PC-3 (cell line): ENCODE results near the gene GRIP2. TPM values are rescaled to one million over a fixed set of nuclear protein-coding genes. Genes with fewer than 3 reads are reported as not detected.

ENCODE experiments used
- ATAC-seq: fragments of 200-7000 bp; cut with Tn5 transposase; 2 replicates; pipeline ENCODE4 v1.9.1; 2020; ENCODE audit warnings: mild to moderate bottlenecking, moderate library complexity
- BruUV-seq: library from RNA; stranded (reverse); fragments of 400-500 nt; replicated peaks from 2 replicates; lab custom pipeline; 2021; lab: Mats Ljungman, UMichigan
- CTCF ChIA-PET: fragments of 300-600 bp; sonication (Branson Sonifier 250); formaldehyde crosslinking; loops from one replicate; lab custom pipeline; 2022; ENCODE audit warnings: antibody characterized with exemption; lab: Charles Lee
- POLR2A ChIA-PET: fragments of 300-600 bp; sonication (Branson Sonifier 250); formaldehyde crosslinking; loops from one replicate; lab custom pipeline; 2022; ENCODE audit warnings: antibody characterized with exemption; ENCODE audit not compliant: unreplicated experiment; lab: Charles Lee
- DNase-seq: peaks from one replicate; pipeline ENCODE4 v3.0.0-alpha.2; 2015
- H2AFZ ChIP-seq: fragments of 300-600 bp; sonication (generic); 2 replicates; pipeline ENCODE4 v1.6.0; 2016; ENCODE audit warnings: antibody characterized with exemption, low read length
- H3F3A ChIP-seq: fragments of 300-600 bp; sonication (generic); one replicate; pipeline ENCODE4 v1.6.0; 2017; ENCODE audit warnings: antibody characterized with exemption, low read length, control low read depth, mild to moderate bottlenecking; ENCODE audit not compliant: unreplicated experiment
- H3K27ac ChIP-seq: fragments of 300-600 bp; sonication (generic); 2 replicates; pipeline ENCODE4 v1.5.1; 2016; ENCODE audit warnings: mild to moderate bottlenecking, low read length
- H3K27me3 ChIP-seq: fragments of 300-600 bp; sonication (generic); 2 replicates; pipeline ENCODE4 v1.6.1; 2016; ENCODE audit warnings: low read length, mixed read lengths
- H3K36me3 ChIP-seq: fragments of 300-600 bp; sonication (generic); 2 replicates; pipeline ENCODE4 v1.6.1; 2016; ENCODE audit warnings: low read depth, mixed run types, low read length, mixed read lengths
- H3K4me1 ChIP-seq: fragments of 300-600 bp; sonication (generic); 2 replicates; pipeline ENCODE4 v1.5.1; 2016; ENCODE audit warnings: low read length; ENCODE audit not compliant: insufficient read depth
- H3K4me2 ChIP-seq: fragments of 300-600 bp; sonication (generic); 2 replicates; pipeline ENCODE4 v1.6.0; 2016; ENCODE audit warnings: low read length
- H3K4me3 ChIP-seq: fragments of 300-600 bp; sonication (generic); 2 replicates; pipeline ENCODE4 v1.5.1; 2016; ENCODE audit warnings: mild to moderate bottlenecking, low read length, mixed read lengths
- H3K79me2 ChIP-seq: fragments of 300-600 bp; sonication (generic); 2 replicates; pipeline ENCODE4 v1.6.1; 2017; ENCODE audit warnings: low read length, mixed read lengths
- H3K9ac ChIP-seq: fragments of 300-600 bp; sonication (generic); 2 replicates; pipeline ENCODE4 v1.6.0; 2016; ENCODE audit warnings: mild to moderate bottlenecking, low read length
- H3K9me2 ChIP-seq: fragments of 300-600 bp; sonication (generic); replicated peaks from 2 replicates; pipeline ENCODE4 v1.6.1; 2016; ENCODE audit warnings: mixed run types, low read length, mixed read lengths
- H3K9me3 ChIP-seq: fragments of 300-600 bp; sonication (generic); 2 replicates; pipeline ENCODE4 v1.6.1; 2016; ENCODE audit warnings: low read length, mixed read lengths
- H4K20me1 ChIP-seq: fragments of 300-600 bp; sonication (generic); 2 replicates; pipeline ENCODE4 v1.6.1; 2016; ENCODE audit warnings: low read length, mixed read lengths
- CTCF ChIP-seq: fragments of 300-600 bp; sonication (generic); conservative IDR thresholded peaks from 2 replicates; pipeline ENCODE4 v1.5.1; 2017; ENCODE audit warnings: antibody characterized with exemption, low read depth, mild to moderate bottlenecking, low read length
- EZH2 ChIP-seq: fragments of 300-600 bp; sonication (generic); IDR thresholded peaks from one replicate; pipeline ENCODE4 v1.6.1; 2017; ENCODE audit warnings: antibody characterized with exemption, mild to moderate bottlenecking, low read length; ENCODE audit not compliant: unreplicated experiment
- EZH2phosphoT487 ChIP-seq: fragments of 300-600 bp; sonication (generic); IDR thresholded peaks from 2 replicates; pipeline ENCODE4 v1.6.1; 2018; ENCODE audit warnings: mild to moderate bottlenecking, antibody characterized with exemption, low read length, borderline replicate concordance
- intact Hi-C: fragments of 100-400 bp; cut with micrococcal nuclease; formaldehyde crosslinking; loops from 2 replicates; pipeline ENCODE4 v1.9.0; 2023
- total RNA-seq: library from RNA; depleted of rRNA; stranded (reverse); fragments of >200 nt; gene quantifications from 2 replicates; pipeline ENCODE4 v1.2.3, GENCODE V29; 2014

GRIP2 gene
- total RNA-seq, 1 experiment from 2014 or later, result 0.36 TPM

- no TSS peak for BruUV-seq
- Histone ChIP-seq H2AFZ (no peak overlapping the region), H3K4me1 (peaks cover 25% of the 10 kb centered on the region), H3K79me2 (no peaks in the 10 kb centered on the region), H3K4me2 (no peak overlapping the region), H3K27me3 (no peaks in the 10 kb centered on the region), H4K20me1 (no peaks in the 10 kb centered on the region), H3K27ac (no peak overlapping the region), H3K9me2 (no peaks in the 10 kb centered on the region), H3K36me3 (peaks cover 13% of the 10 kb centered on the region; the same call in 1 of the 2 replicates), H3K4me3 (no peak overlapping the region), H3K9me3 (no peaks in the 10 kb centered on the region), H3F3A (peaks cover 6% of the 10 kb centered on the region), H3K9ac (no peak overlapping the region)
- POLR2A ChIA-PET, result interaction anchor here (0.5 kb wide), 1 partner anchor 53 kb away, joined by 3 read pairs; no protein-coding TSS in a partner anchor
- DNase-seq (no peak), ATAC-seq (no peak)
- CTCF ChIA-PET, result no interaction called here
- intact Hi-C loops, result no loop called here
- TF ChIP-seq EZH2phosphoT487, result no peak
- TF ChIP-seq CTCF, result no peak
- TF ChIP-seq EZH2, result no peak
These were observed 85.4 kb downstream of the GRIP2 start for GRCh38 chr3:14454639-14455310.

GRCh38 chr3:14453876-14454638 lies 86.1 kb downstream of the GRIP2 start:
- no peaks in the 10 kb centered on the region for H3K9me3 ChIP-seq
- H3K4me1 ChIP-seq, result peaks cover 25% of the 10 kb centered on the region
- no peak overlapping the region for H2AFZ ChIP-seq
- H3K36me3 ChIP-seq, result peaks cover 13% of the 10 kb centered on the region; the same call in 1 of the 2 replicates
- H4K20me1 ChIP-seq, result no peaks in the 10 kb centered on the region
- H3K9ac ChIP-seq, result no peak overlapping the region
- ChIA-PET POLR2A (interaction anchor here (0.5 kb wide), 1 partner anchor 52 kb away, joined by 3 read pairs; no protein-coding TSS in a partner anchor), CTCF (no interaction called here)
- H3K9me2 ChIP-seq, result no peaks in the 10 kb centered on the region
- H3K79me2 ChIP-seq, result no peaks in the 10 kb centered on the region
- peak overlapping the region; percentile 71; the same call in 1 of the 2 replicates for H3K4me2 ChIP-seq
- DNase-seq (no peak), ATAC-seq (no peak)
- BruUV-seq, result no TSS peak
- peaks cover 6% of the 10 kb centered on the region for H3F3A ChIP-seq
- H3K27ac ChIP-seq, result no peak overlapping the region; the same call in 1 of the 2 replicates
- intact Hi-C loops, result loop anchor here (1.0 to 2.0 kb wide), 2 partner anchors 41 to 52 kb away; partner anchors contain the start of gene SLC6A6
- TF ChIP-seq EZH2phosphoT487 (no peak), CTCF (no peak)
- no peak overlapping the region for H3K4me3 ChIP-seq
- H3K27me3 ChIP-seq, result no peaks in the 10 kb centered on the region
